ENCODE measurements around the gene FBXL16. TPM values are rescaled to one million over a fixed set of nuclear protein-coding genes. Genes with fewer than 3 reads are reported as not detected.

FBXL16 gene
- total RNA-seq (under 1 TPM in 1 of 2 donors, not detected in 1; under 0.01 TPM), polyA plus RNA-seq (under 1 TPM in 1 of 2 donors, not detected in 1; 0.14 TPM)

DNA sequence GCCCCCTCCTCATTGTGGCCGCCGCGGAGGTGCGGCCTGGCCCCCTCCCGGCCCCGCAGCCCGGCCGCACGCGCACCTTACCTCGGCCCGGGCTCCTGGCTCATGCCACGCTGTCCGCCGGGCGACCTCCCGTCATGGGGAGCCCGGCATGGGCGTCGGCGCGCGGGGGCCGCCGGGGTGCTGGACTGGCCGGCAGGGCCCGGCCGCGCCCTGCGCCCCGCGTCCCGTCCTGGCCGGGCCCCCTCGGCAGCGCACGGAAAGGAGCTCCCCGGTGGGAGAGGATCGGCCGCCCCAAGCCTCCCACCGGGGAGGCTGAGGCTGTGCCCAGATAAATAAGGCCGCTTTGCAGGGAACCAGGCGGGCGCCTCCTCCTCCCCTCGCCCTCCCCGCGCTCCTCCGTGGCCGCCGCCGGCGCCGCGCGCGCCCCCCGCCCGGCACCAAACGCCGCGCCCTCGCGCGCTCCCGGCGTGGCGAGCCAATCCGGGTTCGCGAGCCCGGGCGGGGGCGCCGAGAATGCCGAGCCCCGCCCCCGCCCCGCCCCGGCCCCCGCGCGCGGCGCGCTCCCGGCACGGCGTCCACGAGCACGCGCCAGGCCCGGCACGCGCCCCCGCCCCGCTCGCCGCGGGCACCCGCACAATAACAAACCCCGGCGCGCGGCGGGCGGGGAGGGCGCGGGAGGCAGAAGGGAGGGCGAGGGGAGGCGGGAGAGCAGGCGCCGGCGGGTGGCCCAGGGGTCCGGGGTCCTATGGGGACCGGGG, at the start of gene FBXL16:
FBXL16 (minus strand) TSS at position 371 of the 758 bp plus-strand sequence. CDS start 8,396 bp downstream, outside the sequence.
- TF ChIP-seq RAD21 (IDR thresholded peaks at IDR 0.05), result no peak
- TF ChIP-seq JUND (IDR thresholded peaks at IDR 0.05), result no peak
- TF ChIP-seq, protein P1, sequence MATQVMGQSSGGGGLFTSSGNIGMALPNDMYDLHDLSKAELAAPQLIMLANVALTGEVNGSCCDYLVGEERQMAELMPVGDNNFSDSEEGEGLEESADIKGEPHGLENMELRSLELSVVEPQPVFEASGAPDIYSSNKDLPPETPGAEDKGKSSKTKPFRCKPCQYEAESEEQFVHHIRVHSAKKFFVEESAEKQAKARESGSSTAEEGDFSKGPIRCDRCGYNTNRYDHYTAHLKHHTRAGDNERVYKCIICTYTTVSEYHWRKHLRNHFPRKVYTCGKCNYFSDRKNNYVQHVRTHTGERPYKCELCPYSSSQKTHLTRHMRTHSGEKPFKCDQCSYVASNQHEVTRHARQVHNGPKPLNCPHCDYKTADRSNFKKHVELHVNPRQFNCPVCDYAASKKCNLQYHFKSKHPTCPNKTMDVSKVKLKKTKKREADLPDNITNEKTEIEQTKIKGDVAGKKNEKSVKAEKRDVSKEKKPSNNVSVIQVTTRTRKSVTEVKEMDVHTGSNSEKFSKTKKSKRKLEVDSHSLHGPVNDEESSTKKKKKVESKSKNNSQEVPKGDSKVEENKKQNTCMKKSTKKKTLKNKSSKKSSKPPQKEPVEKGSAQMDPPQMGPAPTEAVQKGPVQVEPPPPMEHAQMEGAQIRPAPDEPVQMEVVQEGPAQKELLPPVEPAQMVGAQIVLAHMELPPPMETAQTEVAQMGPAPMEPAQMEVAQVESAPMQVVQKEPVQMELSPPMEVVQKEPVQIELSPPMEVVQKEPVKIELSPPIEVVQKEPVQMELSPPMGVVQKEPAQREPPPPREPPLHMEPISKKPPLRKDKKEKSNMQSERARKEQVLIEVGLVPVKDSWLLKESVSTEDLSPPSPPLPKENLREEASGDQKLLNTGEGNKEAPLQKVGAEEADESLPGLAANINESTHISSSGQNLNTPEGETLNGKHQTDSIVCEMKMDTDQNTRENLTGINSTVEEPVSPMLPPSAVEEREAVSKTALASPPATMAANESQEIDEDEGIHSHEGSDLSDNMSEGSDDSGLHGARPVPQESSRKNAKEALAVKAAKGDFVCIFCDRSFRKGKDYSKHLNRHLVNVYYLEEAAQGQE (IDR thresholded peaks at IDR 0.05), result no peak
- TF ChIP-seq FOXA1 (IDR thresholded peaks at IDR 0.05), result no peak
- TF ChIP-seq FOXA2 (IDR thresholded peaks at IDR 0.05), result no peak
- no peak for TF ChIP-seq ZBTB33 (IDR thresholded peaks at IDR 0.05)
- TF ChIP-seq NR2F2 (IDR thresholded peaks at IDR 0.05), result no peak
- TF ChIP-seq, protein P2, sequence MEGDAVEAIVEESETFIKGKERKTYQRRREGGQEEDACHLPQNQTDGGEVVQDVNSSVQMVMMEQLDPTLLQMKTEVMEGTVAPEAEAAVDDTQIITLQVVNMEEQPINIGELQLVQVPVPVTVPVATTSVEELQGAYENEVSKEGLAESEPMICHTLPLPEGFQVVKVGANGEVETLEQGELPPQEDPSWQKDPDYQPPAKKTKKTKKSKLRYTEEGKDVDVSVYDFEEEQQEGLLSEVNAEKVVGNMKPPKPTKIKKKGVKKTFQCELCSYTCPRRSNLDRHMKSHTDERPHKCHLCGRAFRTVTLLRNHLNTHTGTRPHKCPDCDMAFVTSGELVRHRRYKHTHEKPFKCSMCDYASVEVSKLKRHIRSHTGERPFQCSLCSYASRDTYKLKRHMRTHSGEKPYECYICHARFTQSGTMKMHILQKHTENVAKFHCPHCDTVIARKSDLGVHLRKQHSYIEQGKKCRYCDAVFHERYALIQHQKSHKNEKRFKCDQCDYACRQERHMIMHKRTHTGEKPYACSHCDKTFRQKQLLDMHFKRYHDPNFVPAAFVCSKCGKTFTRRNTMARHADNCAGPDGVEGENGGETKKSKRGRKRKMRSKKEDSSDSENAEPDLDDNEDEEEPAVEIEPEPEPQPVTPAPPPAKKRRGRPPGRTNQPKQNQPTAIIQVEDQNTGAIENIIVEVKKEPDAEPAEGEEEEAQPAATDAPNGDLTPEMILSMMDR (IDR thresholded peaks at IDR 0.05; ENCODE audit: low read depth, low read length, missing input control), result no peak
- TF ChIP-seq EGR1 (IDR thresholded peaks at IDR 0.05; ENCODE audit: low read depth in 2 of 2), result no peak
- TF ChIP-seq SP1 (IDR thresholded peaks at IDR 0.05), result no peak
- no peak for TF ChIP-seq YY1 (IDR thresholded peaks at IDR 0.05)
- TF ChIP-seq TAF1 (conservative IDR thresholded peaks at IDR 0.05), result no peak
- DNase-seq (ENCODE audit: low spot score), result no peak
- no peak within 1 kb of the TSS for H3K9ac ChIP-seq (ENCODE audit: low read depth in 1 of 2, low read length in 2 of 2)
- 2% methylated on average over 115 of the region's 115 CpGs for WGBS
- peaks cover 0 to 3% (median 0%) of the 10 kb centered on the region in 4 donors for H3K4me1 ChIP-seq (ENCODE audit: control insufficient read depth in 4 of 4, insufficient read depth in 4 of 4, low read length in 3 of 4)
- no peaks in the 10 kb centered on the region for H3K36me3 ChIP-seq (ENCODE audit: control insufficient read depth in 4 of 4, insufficient read depth in 3 of 4, low read depth in 1 of 4, low read length in 3 of 4)
- peaks cover 4 to 17% (median 13%) of the 10 kb centered on the region in 4 donors for H3K27me3 ChIP-seq (ENCODE audit: control insufficient read depth in 4 of 4, insufficient read depth in 4 of 4, low read length in 3 of 4)
- no peaks in the 10 kb centered on the region for H3K9me3 ChIP-seq (ENCODE audit: control insufficient read depth in 4 of 4, low read length in 3 of 4)
- no peak within 1 kb of the TSS for H3K27ac ChIP-seq (ENCODE audit: low read depth in 1 of 2, low read length in 2 of 2)
- H3K4me3 ChIP-seq (ENCODE audit: low read depth in 1 of 3, low read length in 3 of 3), result peak within 1 kb of the TSS in 1 of 3 donors; percentile 15

DNA sequence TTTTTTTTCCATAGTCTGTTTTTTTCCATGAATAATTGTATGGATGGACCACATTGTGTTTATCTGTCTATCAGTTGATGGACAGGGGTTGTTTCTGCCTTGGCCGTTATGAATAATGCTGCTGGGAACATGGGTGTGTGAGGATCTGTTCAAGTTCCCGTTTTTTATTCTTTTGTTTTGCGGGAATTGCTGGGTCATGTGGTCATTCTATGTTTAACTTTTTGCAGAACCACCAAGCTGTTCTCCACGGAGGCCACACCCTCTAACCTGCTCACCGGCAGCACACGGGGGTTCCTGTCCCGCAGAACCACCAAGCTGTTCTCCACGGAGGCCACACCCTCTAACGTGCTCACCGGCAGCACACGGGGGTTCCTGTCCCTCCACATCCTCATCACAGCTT, 49.1 kb upstream of the FBXL16 start:
- Histone ChIP-seq H3K9ac (ENCODE audit: low read depth in 1 of 2, low read length in 2 of 2) (no peak overlapping the region), H3K36me3 (ENCODE audit: control insufficient read depth in 4 of 4, insufficient read depth in 3 of 4, low read depth in 1 of 4, low read length in 3 of 4) (no peaks in the 10 kb centered on the region), H3K27ac (ENCODE audit: low read depth in 1 of 2, low read length in 2 of 2) (no peak overlapping the region), H3K4me1 (ENCODE audit: control insufficient read depth in 4 of 4, insufficient read depth in 4 of 4, low read length in 3 of 4) (no peaks in the 10 kb centered on the region), H3K4me3 (ENCODE audit: low read depth in 1 of 3, low read length in 3 of 3) (no peak overlapping the region), H3K27me3 (ENCODE audit: control insufficient read depth in 4 of 4, insufficient read depth in 4 of 4, low read length in 3 of 4) (no peaks in the 10 kb centered on the region), H3K9me3 (ENCODE audit: control insufficient read depth in 4 of 4, low read length in 3 of 4) (peaks cover 0 to 5% (median 0%) of the 10 kb centered on the region in 4 donors)
- DNase-seq (ENCODE audit: low spot score), result no peak
- WGBS, result 54% methylated on average over 11 of the region's 11 CpGs
- no peak for TF ChIP-seq JUND (IDR thresholded peaks at IDR 0.05)
- TF ChIP-seq MAX (IDR thresholded peaks at IDR 0.05), result no peak
- TF ChIP-seq, protein P2 (IDR thresholded peaks at IDR 0.05; ENCODE audit: low read depth, low read length, missing input control), result no peak
- TF ChIP-seq GABPA (IDR thresholded peaks at IDR 0.05 in 1 of 2, conservative IDR thresholded peaks at IDR 0.05 in 1 of 2), result no peak
- TF ChIP-seq, protein P1 (IDR thresholded peaks at IDR 0.05), result no peak

Data from liver (tissue), 9 donors.